Measurements from ENCODE around the gene CCDC7. TPM values are rescaled to one million over a fixed set of nuclear protein-coding genes. Genes with fewer than 3 reads are reported as not detected.
"Not testable (repeated sequence)": the region's sequence is repeated elsewhere in the genome, so short reads cannot be mapped to it uniquely, and the experiment has no call there.

The CCDC7 gene
- total RNA-seq, 1 donor = 3.5 TPM

- DNase-seq (ENCODE audit: low read depth in 2 of 3, low spot score in 2 of 3) = no peak
These were observed 405.4 kb downstream of the CCDC7 start for GRCh38 chr10:32851301-32851700.

GRCh38 chr10:32854435-32854834 is 408.5 kb downstream of the CCDC7 start:
- no peak for DNase-seq (ENCODE audit: low read depth in 2 of 3, low spot score in 2 of 3)

- no peak for DNase-seq (ENCODE audit: low read depth in 2 of 3, low spot score in 2 of 3)
These were observed 419.2 kb downstream of the CCDC7 start for GRCh38 chr10:32865170-32865569.

GRCh38 chr10:32877915-32878314 is 432.0 kb downstream of the CCDC7 start:
- no peak for DNase-seq (ENCODE audit: low read depth in 2 of 3, low spot score in 2 of 3)

GRCh38 chr10:32878646-32879045 is 432.7 kb downstream of the CCDC7 start:
- DNase-seq (ENCODE audit: low read depth in 2 of 3, low spot score in 2 of 3) = no peak

GRCh38 chr10:32882076-32882475 is 436.1 kb downstream of the CCDC7 start:
- DNase-seq (ENCODE audit: low read depth in 2 of 3, low spot score in 2 of 3) = no peak

GRCh38 chr10:32887481-32887880 is 441.5 kb downstream of the CCDC7 start:
- no peak for DNase-seq (ENCODE audit: low read depth in 2 of 3, low spot score in 2 of 3)

- no peak for DNase-seq (ENCODE audit: low read depth in 2 of 3, low spot score in 2 of 3)
These were observed 442.4 kb downstream of the CCDC7 start for GRCh38 chr10:32888161-32888927.

- DNase-seq (ENCODE audit: low read depth in 2 of 3, low spot score in 2 of 3) = no peak
These were observed 443.8 kb downstream of the CCDC7 start for GRCh38 chr10:32889631-32890212.

- no peak for DNase-seq (ENCODE audit: low read depth in 2 of 3, low spot score in 2 of 3)
These were observed 444.5 kb downstream of the CCDC7 start for GRCh38 chr10:32890444-32890843.

GRCh38 chr10:32891261-32891660 is 445.3 kb downstream of the CCDC7 start:
- DNase-seq (ENCODE audit: low read depth in 2 of 3, low spot score in 2 of 3) = no peak

GRCh38 chr10:32893434-32893833 is 447.5 kb downstream of the CCDC7 start:
- no peak for DNase-seq (ENCODE audit: low read depth in 2 of 3, low spot score in 2 of 3)

- no peak for DNase-seq (ENCODE audit: low read depth in 2 of 3, low spot score in 2 of 3)
These were observed 448.1 kb downstream of the CCDC7 start for GRCh38 chr10:32893916-32894664.

GRCh38 chr10:32895200-32895968 is 449.4 kb downstream of the CCDC7 start:
- not testable (repeated sequence) for DNase-seq (ENCODE audit: low read depth in 2 of 3, low spot score in 2 of 3)

- no peak for DNase-seq (ENCODE audit: low read depth in 2 of 3, low spot score in 2 of 3)
These were observed 455.9 kb downstream of the CCDC7 start for GRCh38 chr10:32901815-32902214.

GRCh38 chr10:32905466-32905865 is 459.5 kb downstream of the CCDC7 start:
- DNase-seq (ENCODE audit: low read depth in 2 of 3, low spot score in 2 of 3) = no peak

- no peak for DNase-seq (ENCODE audit: low read depth in 2 of 3, low spot score in 2 of 3)
These were observed 460.7 kb downstream of the CCDC7 start for GRCh38 chr10:32906595-32906994.

- no peak for DNase-seq (ENCODE audit: low read depth in 2 of 3, low spot score in 2 of 3)
These were observed 463.5 kb downstream of the CCDC7 start for GRCh38 chr10:32909456-32909855.

GRCh38 chr10:32909970-32910369 is 464.0 kb downstream of the CCDC7 start:
- DNase-seq (ENCODE audit: low read depth in 2 of 3, low spot score in 2 of 3) = not testable (repeated sequence)

GRCh38 chr10:32911285-32912016 is 465.5 kb downstream of the CCDC7 start:
- DNase-seq (ENCODE audit: low read depth in 2 of 3, low spot score in 2 of 3) = no peak

Data from hematopoietic multipotent progenitor cell (in vitro differentiated cells).